ENCODE measurements around the gene TAS1R3.

The TAS1R3 gene

GRCh38 chr1:1347663-1348419, 16.8 kb downstream of the TAS1R3 start:
- no peak overlapping the region; the same call in 1 of the 2 replicates for H3K27ac ChIP-seq (replicated peaks)
- peak overlapping the region; percentile 71 for H3K4me3 ChIP-seq (replicated peaks; ENCODE audit: insufficient read depth, low read length)
- H3K27me3 ChIP-seq (ENCODE audit: insufficient read depth, poor library complexity, severe bottlenecking) = peaks cover 13% of the 10 kb centered on the region
- no peak for TF ChIP-seq POLR2AphosphoS5 (IDR thresholded peaks at IDR 0.05; ENCODE audit: low read depth)
- TF ChIP-seq GABPA (IDR thresholded peaks at IDR 0.05; ENCODE audit: low read depth) = no peak
- TF ChIP-seq CTCF (IDR thresholded peaks at IDR 0.05; ENCODE audit: insufficient read depth, low read length) = no peak
- no peak for TF ChIP-seq SPI1 (IDR thresholded peaks at IDR 0.05; ENCODE audit: borderline replicate concordance, low read depth)
- TF ChIP-seq, protein P1, sequence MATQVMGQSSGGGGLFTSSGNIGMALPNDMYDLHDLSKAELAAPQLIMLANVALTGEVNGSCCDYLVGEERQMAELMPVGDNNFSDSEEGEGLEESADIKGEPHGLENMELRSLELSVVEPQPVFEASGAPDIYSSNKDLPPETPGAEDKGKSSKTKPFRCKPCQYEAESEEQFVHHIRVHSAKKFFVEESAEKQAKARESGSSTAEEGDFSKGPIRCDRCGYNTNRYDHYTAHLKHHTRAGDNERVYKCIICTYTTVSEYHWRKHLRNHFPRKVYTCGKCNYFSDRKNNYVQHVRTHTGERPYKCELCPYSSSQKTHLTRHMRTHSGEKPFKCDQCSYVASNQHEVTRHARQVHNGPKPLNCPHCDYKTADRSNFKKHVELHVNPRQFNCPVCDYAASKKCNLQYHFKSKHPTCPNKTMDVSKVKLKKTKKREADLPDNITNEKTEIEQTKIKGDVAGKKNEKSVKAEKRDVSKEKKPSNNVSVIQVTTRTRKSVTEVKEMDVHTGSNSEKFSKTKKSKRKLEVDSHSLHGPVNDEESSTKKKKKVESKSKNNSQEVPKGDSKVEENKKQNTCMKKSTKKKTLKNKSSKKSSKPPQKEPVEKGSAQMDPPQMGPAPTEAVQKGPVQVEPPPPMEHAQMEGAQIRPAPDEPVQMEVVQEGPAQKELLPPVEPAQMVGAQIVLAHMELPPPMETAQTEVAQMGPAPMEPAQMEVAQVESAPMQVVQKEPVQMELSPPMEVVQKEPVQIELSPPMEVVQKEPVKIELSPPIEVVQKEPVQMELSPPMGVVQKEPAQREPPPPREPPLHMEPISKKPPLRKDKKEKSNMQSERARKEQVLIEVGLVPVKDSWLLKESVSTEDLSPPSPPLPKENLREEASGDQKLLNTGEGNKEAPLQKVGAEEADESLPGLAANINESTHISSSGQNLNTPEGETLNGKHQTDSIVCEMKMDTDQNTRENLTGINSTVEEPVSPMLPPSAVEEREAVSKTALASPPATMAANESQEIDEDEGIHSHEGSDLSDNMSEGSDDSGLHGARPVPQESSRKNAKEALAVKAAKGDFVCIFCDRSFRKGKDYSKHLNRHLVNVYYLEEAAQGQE (IDR thresholded peaks at IDR 0.05; ENCODE audit: insufficient replicate concordance, low read depth) = no peak
- DNase-seq (ENCODE audit: low read depth in 1 of 2, low spot score in 1 of 2) = no peak

- DNase-seq (ENCODE audit: low read depth in 1 of 2, low spot score in 1 of 2) = no peak
- TF ChIP-seq SPI1 (IDR thresholded peaks at IDR 0.05; ENCODE audit: borderline replicate concordance, low read depth) (no peak), GABPA (IDR thresholded peaks at IDR 0.05; ENCODE audit: low read depth) (no peak), CTCF (IDR thresholded peaks at IDR 0.05; ENCODE audit: insufficient read depth, low read length) (no peak), POLR2AphosphoS5 (IDR thresholded peaks at IDR 0.05; ENCODE audit: low read depth) (no peak)
- TF ChIP-seq, protein P1 (IDR thresholded peaks at IDR 0.05; ENCODE audit: insufficient replicate concordance, low read depth) = no peak
- peak overlapping the region; percentile 71 for H3K4me3 ChIP-seq (replicated peaks; ENCODE audit: insufficient read depth, low read length)
- peak overlapping the region; percentile 48; the same call in 1 of the 2 replicates for H3K27ac ChIP-seq (replicated peaks)
- peaks cover 21% of the 10 kb centered on the region for H3K27me3 ChIP-seq (ENCODE audit: insufficient read depth, poor library complexity, severe bottlenecking)
Measured at GRCh38 chr1:1348420-1349255, 17.6 kb downstream of the TAS1R3 start.

GRCh38 chr1:1349256-1350012, 18.4 kb downstream of the TAS1R3 start, which contains the start of gene DVL1:
Gene DVL1 (minus strand): TSS chr1:1349418. CDS start chr1:1349065, 353 bp downstream.
- Histone ChIP-seq H3K27me3 (ENCODE audit: insufficient read depth, poor library complexity, severe bottlenecking) (peaks cover 29% of the 10 kb centered on the region), H3K4me3 (replicated peaks; ENCODE audit: insufficient read depth, low read length) (peak within 1 kb of the TSS; percentile 71), H3K27ac (replicated peaks) (peak within 1 kb of the TSS; percentile 56)
- TF ChIP-seq, protein P1 (IDR thresholded peaks at IDR 0.05; ENCODE audit: insufficient replicate concordance, low read depth) = no peak
- TF ChIP-seq CTCF (IDR thresholded peaks at IDR 0.05; ENCODE audit: insufficient read depth, low read length) = peak; percentile 18
- peak; percentile 51 to 62 for DNase-seq (ENCODE audit: low read depth in 1 of 2, low spot score in 1 of 2)

Measured in HL-60 (cell line).